ENCODE measurements around the gene ADAM15. TPM values are rescaled to one million over a fixed set of nuclear protein-coding genes. Genes with fewer than 3 reads are reported as not detected.
A peak's percentile ranks its signal among the peaks of the same experiment; 100 is the strongest.

Gene ADAM15
- total and polyA plus RNA-seq, 2 of the 8 experiments (the other 6 are each of a cell fraction or from before 2014, with no cell fraction given): 32.9 to 37.6 TPM

DNA sequence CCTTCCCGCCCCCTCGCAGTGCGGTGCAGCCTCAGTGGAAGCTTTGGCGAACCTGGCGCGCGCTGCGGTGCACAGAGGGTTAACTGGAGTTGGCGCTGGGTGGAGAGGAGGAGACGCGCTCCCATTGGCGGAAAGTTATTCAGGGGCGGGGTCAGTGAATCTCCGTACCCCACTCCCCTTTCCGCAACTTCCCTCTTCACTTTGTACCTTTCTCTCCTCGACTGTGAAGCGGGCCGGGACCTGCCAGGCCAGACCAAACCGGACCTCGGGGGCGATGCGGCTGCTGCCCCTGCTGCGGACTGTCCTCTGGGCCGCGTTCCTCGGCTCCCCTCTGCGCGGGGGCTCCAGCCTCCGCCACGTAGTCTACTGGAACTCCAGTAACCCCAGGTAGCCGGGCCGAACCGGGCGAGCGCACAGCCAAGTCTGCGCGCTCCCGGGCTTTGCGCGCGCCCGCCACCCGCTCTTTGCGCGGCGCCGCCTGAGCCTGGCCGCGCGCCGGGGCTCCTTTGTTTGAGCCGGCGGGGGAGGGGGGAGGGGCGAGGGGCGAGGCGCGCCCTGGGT, 12.5 kb downstream of the ADAM15 start, which contains the start of gene EFNA4 (continued):
- TF ChIP-seq, protein P1, sequence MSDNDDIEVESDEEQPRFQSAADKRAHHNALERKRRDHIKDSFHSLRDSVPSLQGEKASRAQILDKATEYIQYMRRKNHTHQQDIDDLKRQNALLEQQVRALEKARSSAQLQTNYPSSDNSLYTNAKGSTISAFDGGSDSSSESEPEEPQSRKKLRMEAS (IDR thresholded peaks at IDR 0.05): peak; percentile 27; the same call in 1 of the 2 replicates
- TF ChIP-seq, protein P2, sequence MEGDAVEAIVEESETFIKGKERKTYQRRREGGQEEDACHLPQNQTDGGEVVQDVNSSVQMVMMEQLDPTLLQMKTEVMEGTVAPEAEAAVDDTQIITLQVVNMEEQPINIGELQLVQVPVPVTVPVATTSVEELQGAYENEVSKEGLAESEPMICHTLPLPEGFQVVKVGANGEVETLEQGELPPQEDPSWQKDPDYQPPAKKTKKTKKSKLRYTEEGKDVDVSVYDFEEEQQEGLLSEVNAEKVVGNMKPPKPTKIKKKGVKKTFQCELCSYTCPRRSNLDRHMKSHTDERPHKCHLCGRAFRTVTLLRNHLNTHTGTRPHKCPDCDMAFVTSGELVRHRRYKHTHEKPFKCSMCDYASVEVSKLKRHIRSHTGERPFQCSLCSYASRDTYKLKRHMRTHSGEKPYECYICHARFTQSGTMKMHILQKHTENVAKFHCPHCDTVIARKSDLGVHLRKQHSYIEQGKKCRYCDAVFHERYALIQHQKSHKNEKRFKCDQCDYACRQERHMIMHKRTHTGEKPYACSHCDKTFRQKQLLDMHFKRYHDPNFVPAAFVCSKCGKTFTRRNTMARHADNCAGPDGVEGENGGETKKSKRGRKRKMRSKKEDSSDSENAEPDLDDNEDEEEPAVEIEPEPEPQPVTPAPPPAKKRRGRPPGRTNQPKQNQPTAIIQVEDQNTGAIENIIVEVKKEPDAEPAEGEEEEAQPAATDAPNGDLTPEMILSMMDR (IDR thresholded peaks at IDR 0.05; ENCODE audit: control extremely low read depth in 1 of 3, insufficient read depth in 1 of 3, low read depth in 1 of 3, low read length in 3 of 3): no peak
- TF ChIP-seq SP2 (IDR thresholded peaks at IDR 0.05; ENCODE audit: low read length): no peak
- TF ChIP-seq TAF1 (IDR thresholded peaks at IDR 0.05; ENCODE audit: low read depth, low read length): peak; percentile 73
- TF ChIP-seq GTF2F1 (IDR thresholded peaks at IDR 0.05; ENCODE audit: borderline replicate concordance, low read depth, low read length): no peak
- peak in 1 of 2 experiments; percentile 47; a peak in 1 of 4 replicates for TF ChIP-seq SIN3A (conservative IDR thresholded peaks at IDR 0.05 in 1 of 2, IDR thresholded peaks at IDR 0.05 in 1 of 2; ENCODE audit: low read depth in 1 of 2, low read length in 2 of 2)
- TF ChIP-seq RNF2 (IDR thresholded peaks at IDR 0.05; ENCODE audit: borderline replicate concordance, low read depth, low read length, missing control alignments, poor library complexity, severe bottlenecking): no peak
- peak; percentile 87 for TF ChIP-seq KDM4A (IDR thresholded peaks at IDR 0.05; ENCODE audit: low read depth, low read length, severe bottlenecking)
- no peak for TF ChIP-seq RXRA (IDR thresholded peaks at IDR 0.05; ENCODE audit: insufficient read depth, low read depth, low read length)
- no peak for TF ChIP-seq ZNF274 (IDR thresholded peaks at IDR 0.05; ENCODE audit: borderline replicate concordance, extremely low read depth, low read length)
- no peak for TF ChIP-seq FOSL1 (IDR thresholded peaks at IDR 0.05; ENCODE audit: insufficient read depth, low read depth, low read length)
- TF ChIP-seq YY1 (IDR thresholded peaks at IDR 0.05; ENCODE audit: low read depth, low read length): no peak
- no peak for TF ChIP-seq EZH2 (IDR thresholded peaks at IDR 0.05; ENCODE audit: low read depth, low read length, severe bottlenecking)
- TF ChIP-seq SP4 (IDR thresholded peaks at IDR 0.05; ENCODE audit: low read length): peak; percentile 32; the same call in 1 of the 2 replicates
- peak; percentile 75; the same call in 1 of the 2 replicates for TF ChIP-seq RBBP5 (IDR thresholded peaks at IDR 0.05; ENCODE audit: borderline replicate concordance, low read depth, low read length)
- TF ChIP-seq POLR2AphosphoS5 (IDR thresholded peaks at IDR 0.05; ENCODE audit: low read depth, low read length): peak; percentile 68; the same call in 1 of the 2 replicates
- TF ChIP-seq SIX5 (IDR thresholded peaks at IDR 0.05; ENCODE audit: low read depth, low read length): no peak
- no peak for TF ChIP-seq JUN (IDR thresholded peaks at IDR 0.05; ENCODE audit: low read depth, low read length)
- no peak for TF ChIP-seq BCL11A (IDR thresholded peaks at IDR 0.05; ENCODE audit: low read depth in 2 of 2, low read length in 2 of 2)
- peak; percentile 76 for TF ChIP-seq TBP (IDR thresholded peaks at IDR 0.05; ENCODE audit: low read depth, low read length)
- TF ChIP-seq EGR1 (IDR thresholded peaks at IDR 0.05; ENCODE audit: borderline replicate concordance, low read depth, low read length): no peak
- peak; percentile 84 for TF ChIP-seq ASH2L (IDR thresholded peaks at IDR 0.05; ENCODE audit: low read length)

Measured in H1 (cell line).